Measurements from ENCODE around the gene TFAP2B.

DNA sequence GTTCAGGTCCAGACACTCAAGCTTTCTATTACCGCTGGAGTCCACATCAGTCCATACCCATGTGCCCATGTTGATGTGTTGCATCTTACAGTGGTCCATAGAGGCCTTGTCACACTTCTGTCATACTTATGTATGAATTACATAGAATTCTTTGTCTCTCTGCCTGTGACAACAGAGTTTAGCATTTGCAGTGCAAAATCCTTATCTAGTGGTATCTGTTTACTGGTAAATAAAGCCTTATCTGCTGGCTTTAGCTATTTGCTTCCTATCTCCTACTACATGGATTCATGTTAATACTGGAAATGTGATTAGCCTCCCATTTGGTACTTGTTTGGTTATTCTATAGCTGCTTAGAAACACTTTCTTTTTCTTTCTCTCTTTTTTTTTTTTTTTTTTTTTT lies 49.8 kb downstream of the TFAP2B start:
- TF ChIP-seq, protein P1, sequence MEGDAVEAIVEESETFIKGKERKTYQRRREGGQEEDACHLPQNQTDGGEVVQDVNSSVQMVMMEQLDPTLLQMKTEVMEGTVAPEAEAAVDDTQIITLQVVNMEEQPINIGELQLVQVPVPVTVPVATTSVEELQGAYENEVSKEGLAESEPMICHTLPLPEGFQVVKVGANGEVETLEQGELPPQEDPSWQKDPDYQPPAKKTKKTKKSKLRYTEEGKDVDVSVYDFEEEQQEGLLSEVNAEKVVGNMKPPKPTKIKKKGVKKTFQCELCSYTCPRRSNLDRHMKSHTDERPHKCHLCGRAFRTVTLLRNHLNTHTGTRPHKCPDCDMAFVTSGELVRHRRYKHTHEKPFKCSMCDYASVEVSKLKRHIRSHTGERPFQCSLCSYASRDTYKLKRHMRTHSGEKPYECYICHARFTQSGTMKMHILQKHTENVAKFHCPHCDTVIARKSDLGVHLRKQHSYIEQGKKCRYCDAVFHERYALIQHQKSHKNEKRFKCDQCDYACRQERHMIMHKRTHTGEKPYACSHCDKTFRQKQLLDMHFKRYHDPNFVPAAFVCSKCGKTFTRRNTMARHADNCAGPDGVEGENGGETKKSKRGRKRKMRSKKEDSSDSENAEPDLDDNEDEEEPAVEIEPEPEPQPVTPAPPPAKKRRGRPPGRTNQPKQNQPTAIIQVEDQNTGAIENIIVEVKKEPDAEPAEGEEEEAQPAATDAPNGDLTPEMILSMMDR (IDR thresholded peaks at IDR 0.05; ENCODE audit: low read depth, low read length), result no peak
- TF ChIP-seq POLR2A (IDR thresholded peaks at IDR 0.05; ENCODE audit: extremely low read depth, insufficient read length) (no peak), MYC (IDR thresholded peaks at IDR 0.05; ENCODE audit: low read depth, low read length) (no peak)
- TF ChIP-seq, protein P2, sequence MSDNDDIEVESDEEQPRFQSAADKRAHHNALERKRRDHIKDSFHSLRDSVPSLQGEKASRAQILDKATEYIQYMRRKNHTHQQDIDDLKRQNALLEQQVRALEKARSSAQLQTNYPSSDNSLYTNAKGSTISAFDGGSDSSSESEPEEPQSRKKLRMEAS (IDR thresholded peaks at IDR 0.05; ENCODE audit: low read depth, low read length), result no peak
